ENCODE data around the gene CHD9.

DNA sequence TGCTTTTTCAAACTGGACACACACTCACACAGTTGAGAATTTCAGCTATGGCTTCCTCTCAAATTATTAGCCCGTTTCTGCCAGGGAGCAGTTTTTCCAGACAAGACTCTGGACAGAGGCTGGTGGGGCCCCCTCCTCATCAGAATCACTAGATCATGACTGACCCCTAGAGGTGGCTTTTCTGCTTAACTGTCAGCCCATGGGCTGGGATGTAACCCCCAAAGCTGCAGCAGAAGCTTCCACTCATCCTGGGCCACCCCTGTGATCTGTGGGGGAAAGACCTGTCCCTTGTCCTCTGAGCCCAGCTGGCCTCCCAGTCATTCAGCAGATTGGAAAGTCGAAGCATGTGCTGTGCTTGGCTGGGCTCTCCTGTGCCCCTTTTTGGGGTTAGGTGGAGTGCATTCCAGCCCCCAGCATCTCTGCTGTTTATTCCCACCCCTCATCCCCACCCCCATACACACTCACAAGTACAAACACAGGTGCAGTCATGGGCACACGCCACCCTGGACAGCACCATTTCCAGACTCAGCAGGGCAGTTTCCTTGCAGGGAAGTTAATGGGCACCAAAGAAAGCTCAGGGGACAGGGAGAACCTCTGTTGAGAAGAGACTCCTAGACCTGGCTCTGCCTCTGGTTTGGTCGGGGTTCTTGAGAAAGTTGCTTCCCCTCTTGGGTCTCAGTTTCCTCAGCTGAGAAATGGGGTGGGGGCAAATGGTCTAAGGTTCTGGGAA lies 301.9 kb downstream of the CHD9 start:
- TF ChIP-seq, protein P1, sequence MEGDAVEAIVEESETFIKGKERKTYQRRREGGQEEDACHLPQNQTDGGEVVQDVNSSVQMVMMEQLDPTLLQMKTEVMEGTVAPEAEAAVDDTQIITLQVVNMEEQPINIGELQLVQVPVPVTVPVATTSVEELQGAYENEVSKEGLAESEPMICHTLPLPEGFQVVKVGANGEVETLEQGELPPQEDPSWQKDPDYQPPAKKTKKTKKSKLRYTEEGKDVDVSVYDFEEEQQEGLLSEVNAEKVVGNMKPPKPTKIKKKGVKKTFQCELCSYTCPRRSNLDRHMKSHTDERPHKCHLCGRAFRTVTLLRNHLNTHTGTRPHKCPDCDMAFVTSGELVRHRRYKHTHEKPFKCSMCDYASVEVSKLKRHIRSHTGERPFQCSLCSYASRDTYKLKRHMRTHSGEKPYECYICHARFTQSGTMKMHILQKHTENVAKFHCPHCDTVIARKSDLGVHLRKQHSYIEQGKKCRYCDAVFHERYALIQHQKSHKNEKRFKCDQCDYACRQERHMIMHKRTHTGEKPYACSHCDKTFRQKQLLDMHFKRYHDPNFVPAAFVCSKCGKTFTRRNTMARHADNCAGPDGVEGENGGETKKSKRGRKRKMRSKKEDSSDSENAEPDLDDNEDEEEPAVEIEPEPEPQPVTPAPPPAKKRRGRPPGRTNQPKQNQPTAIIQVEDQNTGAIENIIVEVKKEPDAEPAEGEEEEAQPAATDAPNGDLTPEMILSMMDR (tag by site-specific recombination; IDR thresholded peaks at IDR 0.05): no peak
- TF ChIP-seq PBX3 (CRISPR knock-in tag; IDR thresholded peaks at IDR 0.05) (no peak), ZNF174 (tag by site-specific recombination; IDR thresholded peaks at IDR 0.05) (no peak), ZNF513 (tag by site-specific recombination; IDR thresholded peaks at IDR 0.05) (no peak), RBAK (tag by site-specific recombination; IDR thresholded peaks at IDR 0.05) (no peak), ZNF510 (tag by site-specific recombination; IDR thresholded peaks at IDR 0.05; ENCODE audit: insufficient replicate concordance) (no peak), ZSCAN16 (tag by site-specific recombination; IDR thresholded peaks at IDR 0.05) (no peak), ZXDB (tag by site-specific recombination; IDR thresholded peaks at IDR 0.05) (no peak), SCRT2 (tag by site-specific recombination; IDR thresholded peaks at IDR 0.05) (no peak), KLF17 (tag by site-specific recombination; IDR thresholded peaks at IDR 0.05) (no peak), ZNF701 (tag by site-specific recombination; IDR thresholded peaks at IDR 0.05) (no peak), ZNF121 (tag by site-specific recombination; IDR thresholded peaks at IDR 0.05) (no peak)

All from HEK293 (cell line).